GM04503 (cell line): ENCODE measurements around the gene RBMS1.

Source experiments
- DNase-seq: peaks from one replicate; pipeline ENCODE4 v3.0.0-alpha.2; 2012; ENCODE audit warnings: low read depth

Gene RBMS1

GRCh38 chr2:160332318-160332717 lies 161.3 kb downstream of the RBMS1 start:
- DNase-seq, result no peak

GRCh38 chr2:160331258-160332025 lies 162.2 kb downstream of the RBMS1 start:
- no peak for DNase-seq

GRCh38 chr2:160328811-160329527 lies 164.6 kb downstream of the RBMS1 start:
- no peak for DNase-seq

- no peak for DNase-seq
These were observed 166.8 kb downstream of the RBMS1 start for GRCh38 chr2:160326786-160327185.

- DNase-seq, result no peak
These were observed 168.2 kb downstream of the RBMS1 start for GRCh38 chr2:160325418-160325817.

- no peak for DNase-seq
These were observed 168.7 kb downstream of the RBMS1 start for GRCh38 chr2:160324917-160325316.

- DNase-seq, result no peak
These were observed 169.3 kb downstream of the RBMS1 start for GRCh38 chr2:160324161-160324800.

- DNase-seq, result no peak
These were observed 171.3 kb downstream of the RBMS1 start for GRCh38 chr2:160322320-160322719.

GRCh38 chr2:160321006-160321405 lies 172.6 kb downstream of the RBMS1 start:
- DNase-seq, result no peak

- DNase-seq, result no peak
These were observed 173.9 kb downstream of the RBMS1 start for GRCh38 chr2:160319700-160320099.

GRCh38 chr2:160318218-160318617 lies 175.4 kb downstream of the RBMS1 start:
- no peak for DNase-seq

- DNase-seq, result no peak
These were observed 176.2 kb downstream of the RBMS1 start for GRCh38 chr2:160317181-160318099.

GRCh38 chr2:160315337-160315736 lies 178.3 kb downstream of the RBMS1 start:
- DNase-seq, result no peak

- no peak for DNase-seq
These were observed 183.3 kb downstream of the RBMS1 start for GRCh38 chr2:160310118-160310828.

GRCh38 chr2:160309585-160309984 lies 184.0 kb downstream of the RBMS1 start:
- no peak for DNase-seq

- peak; percentile 73 for DNase-seq
These were observed 184.7 kb downstream of the RBMS1 start for GRCh38 chr2:160308915-160309314.

GRCh38 chr2:160308476-160308875 lies 185.1 kb downstream of the RBMS1 start:
- no peak for DNase-seq

- peak; percentile 96 for DNase-seq
These were observed 186.6 kb downstream of the RBMS1 start for GRCh38 chr2:160306985-160307384.

GRCh38 chr2:160305081-160305750 lies 188.4 kb downstream of the RBMS1 start:
- DNase-seq, result no peak

GRCh38 chr2:160303527-160303926 lies 190.1 kb downstream of the RBMS1 start:
- no peak for DNase-seq

GRCh38 chr2:160303076-160303475 lies 190.5 kb downstream of the RBMS1 start:
- DNase-seq, result no peak
